ENCODE measurements around the gene CCDC182.

Gene CCDC182

DNA sequence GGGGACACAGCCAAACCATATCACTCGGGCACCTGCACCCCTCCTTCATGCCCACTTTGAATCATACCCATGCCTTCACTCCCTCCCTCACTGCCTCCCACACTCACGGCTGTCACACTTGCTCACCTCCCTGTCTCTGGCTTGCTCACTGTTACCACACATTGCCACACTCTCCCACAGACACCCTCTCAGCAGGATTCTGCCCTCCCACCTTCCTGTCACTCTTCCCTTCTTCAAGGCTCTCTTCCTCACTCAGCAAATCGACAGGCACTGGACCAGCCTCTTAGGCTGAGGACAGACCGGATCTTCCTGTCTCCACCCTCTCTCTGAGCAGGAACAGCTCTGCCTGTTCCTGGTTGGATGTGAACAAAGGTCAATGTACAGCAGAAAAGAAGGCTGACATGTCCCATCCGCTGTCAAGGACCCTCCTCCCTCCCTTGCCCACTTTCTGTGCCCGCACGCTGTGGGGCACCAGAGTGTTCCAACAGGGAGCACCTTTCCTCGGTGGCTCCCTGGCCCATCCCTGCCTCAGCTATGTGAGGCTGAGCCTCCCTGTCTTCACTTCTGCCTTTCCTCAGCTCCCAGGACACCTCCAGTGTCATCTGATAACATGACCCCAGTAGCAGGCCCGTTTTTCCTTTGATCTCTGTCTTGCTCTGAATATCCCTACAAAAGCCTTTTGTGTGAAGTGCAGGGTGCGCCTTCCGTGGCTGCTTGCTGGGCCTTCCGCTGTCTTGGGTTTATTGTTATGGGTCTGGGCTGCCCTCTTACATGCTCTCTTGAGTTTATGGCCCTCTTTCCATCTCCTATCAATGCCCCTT lies 47.0 kb downstream of the CCDC182 start:
- DNase-seq (ENCODE audit: low spot score), result no peak

DNA sequence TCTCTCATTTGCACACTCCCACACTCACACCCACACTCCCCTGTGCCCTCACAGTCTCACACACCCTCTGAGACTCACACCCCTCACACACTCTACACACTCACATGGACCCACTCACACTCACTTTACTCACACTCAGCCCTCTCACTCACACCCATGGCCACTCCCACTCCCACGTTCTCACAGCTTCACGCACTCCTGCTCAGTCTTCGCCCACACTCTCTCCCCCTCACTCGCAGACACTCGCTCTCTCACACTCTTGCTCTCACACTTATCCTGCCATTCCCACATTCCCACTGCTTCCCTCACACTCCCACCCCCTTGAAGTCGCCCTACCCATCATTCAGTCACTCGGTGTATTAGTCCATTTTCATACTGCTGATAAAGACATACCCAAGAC lies 47.9 kb downstream of the CCDC182 start:
- no peak for DNase-seq (ENCODE audit: low spot score)

DNA sequence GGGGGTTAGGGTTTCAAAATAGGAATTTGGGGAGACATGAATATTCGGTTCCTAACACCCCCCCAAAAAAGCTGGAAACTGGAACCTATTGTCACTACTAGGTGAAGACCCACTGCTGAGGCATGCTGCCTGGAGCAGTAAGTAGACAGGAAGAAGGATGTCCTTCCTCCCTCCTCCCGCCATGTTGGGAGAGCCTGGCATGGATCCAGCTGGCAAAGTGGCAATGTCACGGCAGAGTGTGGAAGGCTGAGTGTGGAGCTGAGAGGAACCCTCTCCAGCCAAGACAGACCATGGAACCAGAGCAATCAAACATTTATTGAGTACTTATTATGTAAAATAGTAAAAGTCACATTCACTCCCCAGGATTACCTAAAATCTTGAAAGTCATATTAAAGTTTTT lies 49.0 kb downstream of the CCDC182 start:
- no peak for DNase-seq (ENCODE audit: low spot score)

All from kidney capillary endothelial cell (primary cell).